ENCODE results near the gene ZNF701.
"Not testable (repeated sequence)": the region's sequence is repeated elsewhere in the genome, so short reads cannot be mapped to it uniquely, and the experiment has no call there.

ZNF701 gene

GRCh38 chr19:52566588-52566987 is 3.5 kb upstream of the ZNF701 start:
- DNase-seq = no peak

- no peak for DNase-seq
These were observed 2.2 kb upstream of the ZNF701 start for GRCh38 chr19:52567921-52568320.

GRCh38 chr19:52569638-52569999 is 468 bp upstream of the ZNF701 start:
- DNase-seq = not testable (repeated sequence)

- DNase-seq = no peak
These were observed 14.8 kb downstream of the ZNF701 start for GRCh38 chr19:52584736-52585440.

- DNase-seq = no peak
These were observed 15.5 kb downstream of the ZNF701 start for GRCh38 chr19:52585604-52586003.

GRCh38 chr19:52590728-52591127 is 20.6 kb downstream of the ZNF701 start:
- no peak for DNase-seq

- DNase-seq = no peak
These were observed 22.2 kb downstream of the ZNF701 start for GRCh38 chr19:52592301-52592700.

GRCh38 chr19:52593441-52593840 is 23.4 kb downstream of the ZNF701 start:
- DNase-seq = not testable (repeated sequence)

- no peak for DNase-seq
These were observed 29.2 kb downstream of the ZNF701 start for GRCh38 chr19:52599241-52599640.

- DNase-seq = no peak
These were observed 30.5 kb downstream of the ZNF701 start for GRCh38 chr19:52600639-52601024.

GRCh38 chr19:52601025-52601973 is 31.2 kb downstream of the ZNF701 start:
- DNase-seq = peak; percentile 91

GRCh38 chr19:52601974-52602366 is 31.9 kb downstream of the ZNF701 start:
- DNase-seq = not testable (repeated sequence)

GRCh38 chr19:52602941-52603340 is 32.9 kb downstream of the ZNF701 start:
- DNase-seq = no peak

GRCh38 chr19:52603558-52604207 is 33.6 kb downstream of the ZNF701 start:
- DNase-seq = no peak

GRCh38 chr19:52613299-52613906 is 43.3 kb downstream of the ZNF701 start:
- DNase-seq = no peak

- no peak for DNase-seq
These were observed 51.3 kb downstream of the ZNF701 start for GRCh38 chr19:52621376-52621775.

- no peak for DNase-seq
These were observed 52.2 kb downstream of the ZNF701 start for GRCh38 chr19:52622261-52622660.

GRCh38 chr19:52626915-52627314 is 56.8 kb downstream of the ZNF701 start:
- no peak for DNase-seq

GRCh38 chr19:52627441-52627840 is 57.4 kb downstream of the ZNF701 start:
- DNase-seq = not testable (repeated sequence)

GRCh38 chr19:52635786-52636570 is 65.9 kb downstream of the ZNF701 start:
- DNase-seq = no peak

Data from amniotic stem cell (primary cell).